Measurements from ENCODE around the gene EMILIN1.

The EMILIN1 gene

GRCh38 chr2:27081984-27082772, 3.8 kb downstream of the EMILIN1 start:
- DNase-seq (ENCODE audit: low read depth) = no peak

- no peak for DNase-seq (ENCODE audit: low read depth)
Measured at GRCh38 chr2:27082773-27083409, 4.5 kb downstream of the EMILIN1 start.

GRCh38 chr2:27083410-27084296, 5.2 kb downstream of the EMILIN1 start:
- DNase-seq (ENCODE audit: low read depth) = no peak

- no peak for DNase-seq (ENCODE audit: low read depth)
Measured at GRCh38 chr2:27084297-27085061, 6.1 kb downstream of the EMILIN1 start.

GRCh38 chr2:27085062-27085672, 6.8 kb downstream of the EMILIN1 start:
- no peak for DNase-seq (ENCODE audit: low read depth)

- no peak for DNase-seq (ENCODE audit: low read depth)
Measured at GRCh38 chr2:27085673-27086089, 7.3 kb downstream of the EMILIN1 start.

- DNase-seq (ENCODE audit: low read depth) = peak; percentile 99
Measured at GRCh38 chr2:27086090-27086723, 7.8 kb downstream of the EMILIN1 start.

- no peak for DNase-seq (ENCODE audit: low read depth)
Measured at GRCh38 chr2:27086724-27087593, 8.5 kb downstream of the EMILIN1 start, which contains the start of gene KHK. Gene KHK (plus strand): TSS chr2:27086772. CDS start chr2:27087260, 488 bp downstream.

GRCh38 chr2:27087823-27088410, 9.5 kb downstream of the EMILIN1 start:
- DNase-seq (ENCODE audit: low read depth) = no peak

- no peak for DNase-seq (ENCODE audit: low read depth)
Measured at GRCh38 chr2:27088634-27089033, 10.2 kb downstream of the EMILIN1 start.

GRCh38 chr2:27089111-27089954, 10.9 kb downstream of the EMILIN1 start:
- DNase-seq (ENCODE audit: low read depth) = no peak

- no peak for DNase-seq (ENCODE audit: low read depth)
Measured at GRCh38 chr2:27091746-27092695, 13.6 kb downstream of the EMILIN1 start.

- no peak for DNase-seq (ENCODE audit: low read depth)
Measured at GRCh38 chr2:27092696-27093429, 14.4 kb downstream of the EMILIN1 start.

- DNase-seq (ENCODE audit: low read depth) = no peak
Measured at GRCh38 chr2:27093430-27094352, 15.3 kb downstream of the EMILIN1 start.

- no peak for DNase-seq (ENCODE audit: low read depth)
Measured at GRCh38 chr2:27094353-27094984, 16.1 kb downstream of the EMILIN1 start.

Measured in activated T-helper 1 cell treated with Interleukin-2 at 50 U/mL for 16 hours (primary cell).